Mucosa of descending colon (tissue), 3 donors: ENCODE data around the gene PRELID1. TPM values are rescaled to one million over a fixed set of nuclear protein-coding genes. Genes with fewer than 3 reads are reported as not detected.
A peak's percentile ranks its signal among the peaks of the same experiment; 100 is the strongest.

Experiments
- ATAC-seq: fragments of 200-7000 bp; cut with Tn5 transposase; one replicate; pipeline ENCODE4 v1.9.1; 2020; ENCODE audit warnings: mild to moderate bottlenecking, moderate library complexity
- DNase-seq, 3 donors: peaks; one replicate each; pipeline ENCODE4 v3.0.0-alpha.2; 2020
- H3K36me3 ChIP-seq: fragments of 200-600 bp; one replicate; pipeline ENCODE4 v1.8.0; 2021; ENCODE audit warnings: low read depth, mild to moderate bottlenecking
- H3K4me1 ChIP-seq: fragments of 200-600 bp; one replicate; pipeline ENCODE4 v1.8.0; 2021; ENCODE audit warnings: low read depth, mild to moderate bottlenecking
- H3K4me3 ChIP-seq: fragments of 200-600 bp; one replicate; pipeline ENCODE4 v1.8.0; 2021; ENCODE audit warnings: mild to moderate bottlenecking
- H3K9me3 ChIP-seq: fragments of 200-600 bp; one replicate; pipeline ENCODE4 v1.8.0; 2021; ENCODE audit warnings: mild to moderate bottlenecking
- intact Hi-C, 2 donors: fragments of 100-400 bp; cut with DNase I in 1 of 2; cut with micrococcal nuclease in 1 of 2; formaldehyde crosslinking; loops; one replicate each; pipeline versions ENCODE4 v1.11.0 to v1.11.1; 2022; cut with DNase I, micrococcal nuclease
- total RNA-seq, 3 donors: library from RNA; stranded (reverse); fragmentation: NEBNext Ultra II Directional in 2 of 3; extraction: Animal tissue kit (Norgen Biotek cat#: 25700) in 2 of 3; gene quantifications; one replicate each; pipeline versions ENCODE4 v1.2.1 to v1.2.4, GENCODE V29; 2021 to 2023
- TF ChIP-seq, protein P1 (sequence below): fragments of 200-600 bp; IDR thresholded peaks from one replicate; pipeline ENCODE4 v1.8.0; 2022; ENCODE audit warnings: antibody characterized with exemption, mild to moderate bottlenecking
- donor health status: DM: no; HTN: no; CAD: no; lungs with moderate emphysema.
- donor health status: DM: no; HTN: no; CAD: no.
- donor health status: DM: no; HTN: yes; CAD: no.

Gene PRELID1
- total RNA-seq, 3 donors from 2014 or later, result 149 to 277 (median 171) TPM

DNA sequence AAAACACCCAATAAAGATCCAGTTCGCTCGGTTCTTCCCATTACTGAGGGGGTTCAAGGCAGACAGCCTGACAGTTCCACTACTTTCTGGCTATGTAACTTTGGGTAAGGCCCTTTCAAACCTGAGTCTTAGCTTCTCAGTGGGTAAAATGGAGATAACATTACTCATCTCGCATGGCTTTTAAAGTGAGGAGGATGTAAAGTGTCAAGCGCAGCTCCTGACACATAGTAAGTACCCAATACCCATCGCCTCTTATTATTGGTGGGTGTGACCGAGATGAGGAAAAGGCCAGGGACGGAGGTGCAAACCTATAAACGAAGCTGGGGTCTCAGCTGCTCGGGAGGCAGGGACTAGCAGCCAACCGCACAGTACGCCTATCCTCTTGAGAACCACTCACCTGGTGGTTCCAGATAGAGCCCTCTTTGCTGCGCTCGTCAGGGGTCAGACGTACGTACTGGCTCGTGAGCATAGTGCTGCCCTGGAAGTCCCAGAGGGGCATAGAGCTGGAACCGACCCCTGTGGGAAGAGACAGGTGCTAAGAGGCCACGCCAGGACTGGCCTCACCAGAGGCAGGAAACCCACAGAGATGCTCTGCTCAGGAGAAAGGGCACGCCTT lies 47.3 kb downstream of the PRELID1 start:
- TF ChIP-seq, protein P1, sequence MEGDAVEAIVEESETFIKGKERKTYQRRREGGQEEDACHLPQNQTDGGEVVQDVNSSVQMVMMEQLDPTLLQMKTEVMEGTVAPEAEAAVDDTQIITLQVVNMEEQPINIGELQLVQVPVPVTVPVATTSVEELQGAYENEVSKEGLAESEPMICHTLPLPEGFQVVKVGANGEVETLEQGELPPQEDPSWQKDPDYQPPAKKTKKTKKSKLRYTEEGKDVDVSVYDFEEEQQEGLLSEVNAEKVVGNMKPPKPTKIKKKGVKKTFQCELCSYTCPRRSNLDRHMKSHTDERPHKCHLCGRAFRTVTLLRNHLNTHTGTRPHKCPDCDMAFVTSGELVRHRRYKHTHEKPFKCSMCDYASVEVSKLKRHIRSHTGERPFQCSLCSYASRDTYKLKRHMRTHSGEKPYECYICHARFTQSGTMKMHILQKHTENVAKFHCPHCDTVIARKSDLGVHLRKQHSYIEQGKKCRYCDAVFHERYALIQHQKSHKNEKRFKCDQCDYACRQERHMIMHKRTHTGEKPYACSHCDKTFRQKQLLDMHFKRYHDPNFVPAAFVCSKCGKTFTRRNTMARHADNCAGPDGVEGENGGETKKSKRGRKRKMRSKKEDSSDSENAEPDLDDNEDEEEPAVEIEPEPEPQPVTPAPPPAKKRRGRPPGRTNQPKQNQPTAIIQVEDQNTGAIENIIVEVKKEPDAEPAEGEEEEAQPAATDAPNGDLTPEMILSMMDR, result no peak
- DNase-seq (no peak), ATAC-seq (no peak)
- peaks cover 5% of the 10 kb centered on the region for H3K36me3 ChIP-seq
- H3K9me3 ChIP-seq, result no peaks in the 10 kb centered on the region
- H3K4me1 ChIP-seq, result peaks cover 27% of the 10 kb centered on the region
- intact Hi-C loops, result no loop called here
- H3K4me3 ChIP-seq, result peak overlapping the region; percentile 60

DNA sequence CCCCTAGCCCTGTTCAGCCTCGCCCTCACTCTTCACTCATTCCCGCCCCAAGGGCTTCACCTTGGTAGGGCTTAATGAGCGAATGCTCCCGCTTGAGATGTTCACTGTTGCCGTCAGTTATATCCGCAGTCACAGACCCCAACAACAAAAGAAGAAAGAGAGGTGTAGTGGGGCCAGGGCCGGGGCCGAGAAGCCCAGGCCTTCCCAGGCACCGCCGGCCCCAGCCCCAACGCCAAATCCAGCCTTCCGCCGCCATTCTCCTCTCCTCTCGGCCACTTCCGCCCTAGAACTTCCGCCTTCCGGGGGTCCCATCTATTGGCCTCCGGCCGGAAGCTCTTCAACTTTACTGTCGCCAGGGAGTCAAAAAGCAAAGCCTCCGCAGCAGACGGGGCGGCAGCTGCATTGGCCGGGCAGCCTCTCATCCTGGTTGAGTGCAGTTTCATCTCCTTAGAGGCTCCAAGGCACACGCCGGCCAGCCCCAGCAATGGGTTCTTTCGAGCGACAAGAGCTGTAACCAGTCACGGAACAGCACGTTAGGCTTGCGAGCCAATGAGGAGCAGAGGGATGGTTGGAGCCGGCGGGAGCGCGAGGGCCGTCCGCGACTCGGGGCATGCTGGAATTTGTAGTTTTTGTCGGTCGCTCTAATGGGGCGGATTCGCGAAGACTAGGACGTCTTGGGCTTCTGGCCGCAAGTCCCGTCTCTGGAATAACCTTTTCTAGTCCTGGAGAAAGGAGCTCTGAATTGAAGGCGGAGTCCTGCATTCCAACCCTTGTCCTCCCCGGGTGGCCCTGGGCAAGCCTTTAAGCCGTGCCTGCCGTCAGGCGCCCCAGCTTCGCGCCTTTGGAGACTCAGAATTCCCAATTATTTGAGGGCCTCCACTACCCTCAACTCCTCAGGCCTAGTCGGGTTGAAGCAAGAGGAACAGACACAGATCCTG lies 48.1 kb downstream of the PRELID1 start, which contains the start of gene LMAN2:
Gene LMAN2 (minus strand): TSS at position 277 of the 938 bp plus-strand sequence. CDS start 21 bp downstream, at position 256.
- peak within 1 kb of the TSS; percentile 60 for H3K4me3 ChIP-seq
- ATAC-seq, result peak; percentile 98
- H3K9me3 ChIP-seq, result no peaks in the 10 kb centered on the region
- peak; percentile 93 to 95 (median 95) for DNase-seq
- intact Hi-C loops, result no loop called here
- H3K4me1 ChIP-seq, result peaks cover 27% of the 10 kb centered on the region
- H3K36me3 ChIP-seq, result peaks cover 5% of the 10 kb centered on the region
- TF ChIP-seq, protein P1, result no peak

DNA sequence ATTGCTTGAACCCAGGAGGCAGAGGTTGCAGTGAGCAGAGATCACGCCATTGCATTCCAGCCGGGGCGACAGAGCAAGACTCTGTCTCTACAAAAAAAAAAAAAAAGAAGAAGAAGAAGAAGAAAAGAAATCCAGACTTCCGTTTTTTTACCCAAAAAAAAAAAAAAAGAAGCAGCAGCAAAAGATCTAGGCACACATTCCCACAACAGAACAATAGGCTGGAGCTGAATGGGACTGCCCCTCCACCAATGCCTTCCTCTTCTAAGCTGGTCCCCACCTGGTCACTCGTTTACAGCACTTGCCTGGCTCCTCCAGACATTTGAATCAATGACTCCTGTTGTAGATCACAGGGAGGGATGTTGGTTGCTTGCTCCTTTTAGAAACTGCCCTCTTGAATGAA lies 49.5 kb downstream of the PRELID1 start:
- no peak for ATAC-seq
- H3K4me3 ChIP-seq, result no peak overlapping the region
- no peak for DNase-seq
- peaks cover 37% of the 10 kb centered on the region for H3K4me1 ChIP-seq
- intact Hi-C loops, result no loop called here
- H3K9me3 ChIP-seq, result no peaks in the 10 kb centered on the region
- H3K36me3 ChIP-seq, result peaks cover 5% of the 10 kb centered on the region
- TF ChIP-seq, protein P1, result no peak

DNA sequence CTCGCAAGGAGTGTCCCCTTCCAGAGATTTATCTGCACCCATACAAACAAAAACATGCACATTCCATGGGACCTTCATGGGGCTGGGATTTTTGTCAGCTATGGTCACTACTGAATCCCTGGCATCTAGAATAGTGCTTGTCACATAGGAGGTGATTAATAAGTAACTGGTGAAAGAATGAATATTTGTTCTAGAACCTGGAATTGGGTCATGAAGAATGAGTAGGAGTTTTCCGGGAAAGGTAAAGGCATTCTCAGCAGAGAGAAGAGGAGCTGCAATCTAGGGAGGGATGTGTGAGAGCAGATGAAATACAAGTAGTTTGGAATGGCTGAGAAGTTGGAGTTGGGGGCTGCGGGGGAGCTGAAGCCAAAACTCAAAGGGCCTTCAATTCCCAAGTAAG lies 50.7 kb downstream of the PRELID1 start:
- Histone ChIP-seq H3K4me3 (no peak overlapping the region), H3K9me3 (no peaks in the 10 kb centered on the region), H3K4me1 (peaks cover 40% of the 10 kb centered on the region), H3K36me3 (peaks cover 5% of the 10 kb centered on the region)
- intact Hi-C loops, result no loop called here
- TF ChIP-seq, protein P1, result no peak
- no peak for ATAC-seq
- DNase-seq, result no peak

DNA sequence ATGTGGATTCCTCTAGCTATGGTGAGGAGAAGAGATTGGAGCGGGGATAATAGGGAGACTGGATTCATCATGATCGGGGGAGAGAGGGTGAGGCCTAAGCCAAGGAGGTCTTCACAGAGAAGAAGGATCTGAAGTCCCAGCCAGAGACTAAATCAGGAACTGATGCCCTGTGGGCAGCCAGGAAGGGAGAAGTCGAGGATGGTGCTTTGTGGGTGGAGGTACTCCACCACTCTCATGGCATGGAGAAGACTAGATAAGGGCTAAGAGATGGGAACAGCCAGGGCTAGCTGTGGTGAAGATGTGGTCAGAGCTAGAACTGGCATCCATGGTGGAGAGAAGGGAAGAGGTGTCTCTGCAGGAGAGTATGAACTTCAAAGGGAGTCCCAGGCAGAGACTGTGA lies 51.1 kb downstream of the PRELID1 start:
- Histone ChIP-seq H3K4me1 (peaks cover 35% of the 10 kb centered on the region), H3K4me3 (no peak overlapping the region), H3K9me3 (no peaks in the 10 kb centered on the region), H3K36me3 (peaks cover 5% of the 10 kb centered on the region)
- intact Hi-C loops, result no loop called here
- no peak for DNase-seq
- ATAC-seq, result no peak
- TF ChIP-seq, protein P1, result no peak
